ENCODE results near the gene RNASET2. TPM values are rescaled to one million over a fixed set of nuclear protein-coding genes. Genes with fewer than 3 reads are reported as not detected.
A peak's percentile ranks its signal among the peaks of the same experiment; 100 is the strongest.

The RNASET2 gene
- total RNA-seq, 1 donor from 2014 or later: 27.1 TPM

DNA sequence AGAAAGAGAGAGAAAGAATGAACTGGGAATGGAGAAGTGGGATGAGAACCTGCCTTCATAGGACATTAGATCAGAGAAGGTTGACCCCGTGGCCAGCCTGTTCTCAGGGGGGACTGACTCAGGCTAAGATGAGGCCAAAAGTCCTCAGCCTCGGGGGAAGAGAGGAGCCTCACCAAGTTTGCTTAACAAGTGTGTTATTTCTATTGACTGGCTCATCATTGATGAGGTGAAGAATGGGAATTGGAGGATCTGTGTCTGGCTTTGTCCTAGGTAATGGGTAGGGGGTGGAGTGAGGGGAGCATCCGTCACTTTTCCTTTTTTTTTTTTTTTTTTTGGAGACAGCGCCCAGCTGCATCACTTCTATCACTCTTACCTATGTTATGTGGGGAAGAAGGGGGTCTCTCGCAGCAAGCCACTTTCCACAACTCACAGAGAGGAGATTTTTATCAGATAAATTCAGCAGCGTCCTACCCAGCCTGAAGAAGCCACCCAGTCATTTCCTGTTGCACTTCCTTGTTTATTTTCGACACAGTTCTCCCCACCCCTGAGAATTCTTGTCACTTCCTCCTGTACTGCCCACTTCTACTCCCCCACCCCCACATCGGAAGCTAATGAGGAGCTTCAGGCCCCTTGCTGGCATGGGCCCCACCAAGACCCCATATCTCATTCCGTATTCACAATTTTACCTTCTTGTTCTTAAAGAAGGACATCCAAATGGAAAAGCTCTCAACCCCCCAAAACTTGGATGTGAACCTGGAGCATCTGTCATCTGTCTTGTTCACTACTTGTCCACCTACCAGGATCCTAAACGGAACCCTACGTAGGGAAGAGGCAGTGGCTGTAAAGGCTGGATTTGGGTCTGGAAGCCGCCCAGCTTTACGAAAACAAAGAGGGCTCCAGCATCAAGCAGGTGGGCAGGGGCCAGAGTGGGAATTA, 2.8 kb upstream of the RNASET2 start:
- TF ChIP-seq, protein P1, sequence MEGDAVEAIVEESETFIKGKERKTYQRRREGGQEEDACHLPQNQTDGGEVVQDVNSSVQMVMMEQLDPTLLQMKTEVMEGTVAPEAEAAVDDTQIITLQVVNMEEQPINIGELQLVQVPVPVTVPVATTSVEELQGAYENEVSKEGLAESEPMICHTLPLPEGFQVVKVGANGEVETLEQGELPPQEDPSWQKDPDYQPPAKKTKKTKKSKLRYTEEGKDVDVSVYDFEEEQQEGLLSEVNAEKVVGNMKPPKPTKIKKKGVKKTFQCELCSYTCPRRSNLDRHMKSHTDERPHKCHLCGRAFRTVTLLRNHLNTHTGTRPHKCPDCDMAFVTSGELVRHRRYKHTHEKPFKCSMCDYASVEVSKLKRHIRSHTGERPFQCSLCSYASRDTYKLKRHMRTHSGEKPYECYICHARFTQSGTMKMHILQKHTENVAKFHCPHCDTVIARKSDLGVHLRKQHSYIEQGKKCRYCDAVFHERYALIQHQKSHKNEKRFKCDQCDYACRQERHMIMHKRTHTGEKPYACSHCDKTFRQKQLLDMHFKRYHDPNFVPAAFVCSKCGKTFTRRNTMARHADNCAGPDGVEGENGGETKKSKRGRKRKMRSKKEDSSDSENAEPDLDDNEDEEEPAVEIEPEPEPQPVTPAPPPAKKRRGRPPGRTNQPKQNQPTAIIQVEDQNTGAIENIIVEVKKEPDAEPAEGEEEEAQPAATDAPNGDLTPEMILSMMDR (IDR thresholded peaks at IDR 0.05): no peak
- no peak for DNase-seq (ENCODE audit: low spot score)
- Mint-ChIP-seq H3K4me1 (ENCODE audit: low read depth) (peaks cover 19% of the 10 kb centered on the region), H3K36me3 (ENCODE audit: low read depth) (no peaks in the 10 kb centered on the region), H3K27ac (ENCODE audit: unreplicated experiment) (no peak overlapping the region), H3K9me3 (ENCODE audit: low read depth) (no peaks in the 10 kb centered on the region), H3K4me3 (ENCODE audit: unreplicated experiment) (no peak overlapping the region), H3K27me3 (ENCODE audit: low read depth) (no peaks in the 10 kb centered on the region)

DNA sequence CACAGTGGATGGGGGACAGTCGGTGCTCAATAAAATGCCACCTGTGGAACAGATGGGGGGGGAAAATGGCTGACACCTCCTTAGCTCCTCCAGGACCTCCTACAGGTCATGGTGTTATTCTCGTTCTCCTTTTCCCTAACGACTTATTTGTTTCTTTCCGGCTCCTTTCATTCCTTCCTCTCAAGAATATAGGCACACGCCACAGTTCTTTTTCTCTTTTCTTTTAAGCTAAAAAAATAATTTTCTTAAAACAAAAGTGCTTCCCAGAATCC, 1.4 kb upstream of the RNASET2 start:
- TF ChIP-seq, protein P1 (IDR thresholded peaks at IDR 0.05): no peak
- H3K4me1 Mint-ChIP-seq (ENCODE audit: low read depth): peaks cover 18% of the 10 kb centered on the region
- H3K4me3 Mint-ChIP-seq (ENCODE audit: unreplicated experiment): peak overlapping the region; percentile 74
- H3K27me3 Mint-ChIP-seq (ENCODE audit: low read depth): no peaks in the 10 kb centered on the region
- no peaks in the 10 kb centered on the region for H3K9me3 Mint-ChIP-seq (ENCODE audit: low read depth)
- H3K36me3 Mint-ChIP-seq (ENCODE audit: low read depth): no peaks in the 10 kb centered on the region
- no peak overlapping the region for H3K27ac Mint-ChIP-seq (ENCODE audit: unreplicated experiment)
- no peak for DNase-seq (ENCODE audit: low spot score)

DNA sequence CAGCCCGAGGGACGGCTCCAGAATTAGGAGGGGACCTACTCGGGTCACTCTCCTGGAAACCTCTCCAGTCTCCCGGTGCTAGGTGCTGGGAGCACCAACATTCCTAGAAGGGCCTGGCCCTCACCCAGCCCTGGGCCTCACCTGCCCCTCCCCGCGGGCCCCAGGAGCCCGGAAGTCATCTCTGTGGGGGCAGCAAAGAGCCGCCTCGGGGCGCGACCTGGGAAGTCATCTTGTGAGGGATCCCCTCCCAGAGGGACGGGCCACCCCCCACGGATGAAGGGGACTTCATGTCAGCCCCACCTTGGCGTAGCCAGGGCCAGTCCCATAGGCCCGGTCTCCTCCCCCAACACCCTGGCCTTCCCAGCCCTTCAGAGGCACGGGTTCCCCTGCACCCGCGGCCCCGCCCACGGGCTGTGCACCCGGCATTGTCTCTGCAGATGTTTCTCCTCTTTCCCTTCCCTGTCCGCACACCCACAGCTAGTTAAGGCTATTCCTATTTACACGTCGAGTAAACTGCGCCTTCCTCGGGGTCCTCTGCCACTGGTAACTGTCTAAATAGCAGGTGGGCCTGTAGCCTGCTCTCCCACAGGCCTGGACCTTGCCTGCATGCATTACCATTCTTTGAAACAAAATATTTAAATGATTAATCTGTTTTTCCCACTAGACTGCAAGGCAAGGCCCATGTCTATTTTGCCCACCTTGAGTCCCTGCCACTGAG, 896 bp upstream of the RNASET2 start:
- Mint-ChIP-seq H3K9me3 (ENCODE audit: low read depth) (no peaks in the 10 kb centered on the region), H3K27ac (ENCODE audit: unreplicated experiment) (peak overlapping the region; percentile 71), H3K4me1 (ENCODE audit: low read depth) (peaks cover 18% of the 10 kb centered on the region), H3K27me3 (ENCODE audit: low read depth) (no peaks in the 10 kb centered on the region), H3K4me3 (ENCODE audit: unreplicated experiment) (peak overlapping the region; percentile 74), H3K36me3 (ENCODE audit: low read depth) (no peaks in the 10 kb centered on the region)
- DNase-seq (ENCODE audit: low spot score): no peak
- TF ChIP-seq, protein P1 (IDR thresholded peaks at IDR 0.05): peak; percentile 12

DNA sequence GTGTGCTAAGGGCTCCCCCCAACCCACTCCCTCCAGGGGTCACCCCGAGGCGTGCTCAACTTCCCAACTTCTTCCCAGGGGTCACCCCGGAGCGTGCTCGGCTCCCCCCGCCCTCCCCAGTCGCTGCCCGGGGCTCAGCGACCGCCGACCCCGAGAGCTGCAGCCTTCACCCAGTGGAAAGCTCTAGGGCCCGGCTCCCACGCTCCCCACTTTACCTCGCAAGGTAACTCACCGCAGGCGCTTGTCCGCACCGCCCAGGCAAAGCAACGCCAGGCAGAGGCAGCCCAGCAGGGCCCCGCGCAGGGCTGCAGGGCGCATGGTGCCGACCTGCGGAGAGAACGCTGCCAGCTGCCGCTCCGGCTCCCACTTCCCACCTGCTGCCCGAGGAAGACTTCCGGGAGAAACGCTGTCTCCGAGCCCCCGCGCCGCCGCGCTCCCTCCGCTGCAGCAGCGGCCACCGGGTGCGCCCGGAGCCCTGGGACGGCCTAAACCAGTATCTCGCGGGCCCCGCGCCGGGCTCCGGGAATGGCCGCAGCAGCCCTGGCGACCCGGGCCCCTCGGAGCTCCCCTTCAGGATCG, 396 bp downstream of the RNASET2 start:
- Mint-ChIP-seq H3K4me3 (ENCODE audit: unreplicated experiment) (peak overlapping the region; percentile 74), H3K27ac (ENCODE audit: unreplicated experiment) (no peak overlapping the region), H3K9me3 (ENCODE audit: low read depth) (no peaks in the 10 kb centered on the region), H3K4me1 (ENCODE audit: low read depth) (peaks cover 18% of the 10 kb centered on the region), H3K36me3 (ENCODE audit: low read depth) (peaks cover 1% of the 10 kb centered on the region), H3K27me3 (ENCODE audit: low read depth) (no peaks in the 10 kb centered on the region)
- DNase-seq (ENCODE audit: low spot score): no peak
- TF ChIP-seq, protein P1 (IDR thresholded peaks at IDR 0.05): no peak

DNA sequence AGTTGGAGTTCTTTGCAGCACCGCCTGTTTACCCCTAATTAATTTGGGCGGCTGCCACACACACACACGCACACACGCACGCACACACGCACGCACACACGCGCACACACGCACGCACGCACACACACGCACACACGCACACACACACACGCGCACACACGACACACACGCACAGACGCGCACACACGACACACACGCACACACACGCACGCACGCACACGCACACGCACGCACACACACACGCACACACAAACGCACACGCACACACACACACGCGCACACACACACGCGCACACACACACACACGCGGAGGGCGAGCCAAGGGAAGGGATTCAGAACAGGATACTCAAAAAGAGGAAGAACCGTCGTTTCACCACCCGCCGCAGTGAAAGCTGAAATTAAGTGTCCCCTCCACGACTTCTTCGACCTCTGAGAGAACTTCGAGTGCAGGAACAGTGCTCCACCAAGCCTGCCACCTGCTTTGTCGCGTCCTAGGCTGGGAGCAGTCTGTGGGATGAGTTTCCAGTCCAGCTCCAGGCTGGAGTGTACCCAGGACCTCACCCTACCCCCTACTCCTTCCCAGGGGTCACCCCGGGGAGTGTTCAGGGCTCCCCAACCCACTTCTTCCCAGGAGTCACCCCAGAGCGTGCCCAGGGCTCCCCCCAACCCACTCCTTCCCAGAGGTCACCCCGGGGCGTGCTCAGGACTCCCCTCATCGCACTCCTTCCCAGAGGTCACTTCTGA, 1.1 kb downstream of the RNASET2 start:
- Mint-ChIP-seq H3K4me3 (ENCODE audit: unreplicated experiment) (peak overlapping the region; percentile 74), H3K27ac (ENCODE audit: unreplicated experiment) (no peak overlapping the region), H3K9me3 (ENCODE audit: low read depth) (no peaks in the 10 kb centered on the region), H3K4me1 (ENCODE audit: low read depth) (peaks cover 18% of the 10 kb centered on the region), H3K27me3 (ENCODE audit: low read depth) (no peaks in the 10 kb centered on the region), H3K36me3 (ENCODE audit: low read depth) (peaks cover 4% of the 10 kb centered on the region)
- DNase-seq (ENCODE audit: low spot score): no peak
- TF ChIP-seq, protein P1 (IDR thresholded peaks at IDR 0.05): no peak

Data from chondrocyte (in vitro differentiated cells).